Trophoblast cell (in vitro differentiated cells and primary cell): ENCODE results near the gene SCAMP2.

Source experiments
- DNase-seq, 2 donors: peaks; one replicate each; pipeline ENCODE4 v3.0.0-alpha.2; 2016
- H2AFZ ChIP-seq: 2 replicates; pipeline ENCODE4 v1.6.1; 2013; ENCODE audit warnings: low read length, moderate library complexity, mild to moderate bottlenecking; ENCODE audit not compliant: insufficient read depth, poor library complexity
- H2AK5ac ChIP-seq: 2 replicates; pipeline ENCODE4 v1.6.1; 2013; ENCODE audit warnings: mild to moderate bottlenecking, low read length
- H2BK120ac ChIP-seq: 2 replicates; pipeline ENCODE4 v1.6.1; 2013; ENCODE audit warnings: low read length, mild to moderate bottlenecking, moderate library complexity; ENCODE audit not compliant: insufficient read depth, poor library complexity
- H2BK12ac ChIP-seq: 2 replicates; pipeline ENCODE4 v1.6.1; 2013; ENCODE audit warnings: mild to moderate bottlenecking, low read length, moderate library complexity
- H2BK5ac ChIP-seq: 2 replicates; pipeline ENCODE4 v1.6.1; 2013; ENCODE audit warnings: low read length, low read depth, moderate library complexity, mild to moderate bottlenecking; ENCODE audit not compliant: poor library complexity
- H3K14ac ChIP-seq: 2 replicates; pipeline ENCODE4 v1.6.1; 2013; ENCODE audit warnings: mild to moderate bottlenecking, low read length
- H3K18ac ChIP-seq: 2 replicates; pipeline ENCODE4 v1.6.1; 2013; ENCODE audit warnings: mild to moderate bottlenecking, low read length
- H3K23ac ChIP-seq: 2 replicates; pipeline ENCODE4 v1.6.1; 2013; ENCODE audit warnings: low read length
- H3K27ac ChIP-seq: 2 replicates; pipeline ENCODE4 v1.5.1; 2013; ENCODE audit warnings: low read depth, mild to moderate bottlenecking, inconsistent platforms, low read length, moderate library complexity
- H3K27me3 ChIP-seq: 2 replicates; pipeline ENCODE4 v1.6.1; 2013; ENCODE audit warnings: inconsistent platforms, mild to moderate bottlenecking, low read length, moderate library complexity; ENCODE audit not compliant: insufficient read depth
- H3K36me3 ChIP-seq, 2 experiments: 1 replicate in 1 of 2; 2 replicates in 1 of 2; pipeline ENCODE4 v1.6.1; 2013; ENCODE audit warnings: low read length in 2 of 2, mild to moderate bottlenecking in 2 of 2, moderate library complexity in 1 of 2; ENCODE audit not compliant: insufficient read depth in 2 of 2, control insufficient read depth in 1 of 2
- H3K4ac ChIP-seq: 2 replicates; pipeline ENCODE4 v1.6.1; 2013; ENCODE audit warnings: low read depth, mild to moderate bottlenecking, low read length, moderate library complexity
- H3K4me1 ChIP-seq, 2 experiments: 1 replicate in 1 of 2; 2 replicates in 1 of 2; pipeline ENCODE4 v1.6.1; 2013; ENCODE audit warnings: low read length in 2 of 2, mild to moderate bottlenecking in 2 of 2, moderate library complexity in 1 of 2; ENCODE audit not compliant: insufficient read depth in 2 of 2, control insufficient read depth in 1 of 2
- H3K4me2 ChIP-seq: 2 replicates; pipeline ENCODE4 v1.6.1; 2013; ENCODE audit warnings: inconsistent platforms, mild to moderate bottlenecking, low read length, moderate library complexity
- H3K4me3 ChIP-seq: 2 replicates; pipeline ENCODE4 v1.5.1; 2013; ENCODE audit warnings: mild to moderate bottlenecking, low read depth, low read length, inconsistent platforms
- H3K79me1 ChIP-seq: one replicate; pipeline ENCODE4 v1.6.1; 2013; ENCODE audit warnings: low read length
- H3K79me2 ChIP-seq: 2 replicates; pipeline ENCODE4 v1.6.1; 2013; ENCODE audit warnings: low read length, mild to moderate bottlenecking; ENCODE audit not compliant: control insufficient read depth, insufficient read depth, poor library complexity
- H3K9ac ChIP-seq: 2 replicates; pipeline ENCODE4 v1.6.1; 2013; ENCODE audit warnings: mild to moderate bottlenecking, low read length
- H3K9me3 ChIP-seq: 2 replicates; pipeline ENCODE4 v1.6.1; 2013; ENCODE audit warnings: low read depth, mild to moderate bottlenecking, control low read depth, inconsistent platforms, low read length; ENCODE audit not compliant: insufficient read depth
- H4K12ac ChIP-seq: 2 replicates; pipeline ENCODE4 v1.6.1; 2013; ENCODE audit warnings: low read depth, mild to moderate bottlenecking, low read length, moderate library complexity
- H4K8ac ChIP-seq: 2 replicates; pipeline ENCODE4 v1.6.1; 2013; ENCODE audit warnings: low read depth, mild to moderate bottlenecking, low read length, moderate library complexity
- H4K91ac ChIP-seq: one replicate; pipeline ENCODE4 v1.6.1; 2013; ENCODE audit warnings: low read depth, mild to moderate bottlenecking, low read length, moderate library complexity
- WGBS: extraction: QIAGEN DNeasy Blood & Tissue Kit; methylation state at CpG from one replicate; pipeline ENCODE4 v1.1.7; 2013; ENCODE audit warnings: missing lambda C conversion rate; ENCODE audit not compliant: insufficient read length, insufficient coverage; ENCODE audit errors: extremely low coverage; 5-methylcytosine and 5-hydroxymethylcytosine counted together

Gene SCAMP2

GRCh38 chr15:74802862-74803447 lies 70.2 kb downstream of the SCAMP2 start:
- no peak overlapping the region for H4K91ac ChIP-seq
- no peaks in the 10 kb centered on the region for H3K4me1 ChIP-seq
- peaks cover 51 to 60% of the 10 kb centered on the region in 2 experiments for H3K36me3 ChIP-seq
- H2BK120ac ChIP-seq: no peak overlapping the region
- H3K4me3 ChIP-seq: no peak overlapping the region
- no peak overlapping the region for H3K14ac ChIP-seq
- no peak overlapping the region for H2BK12ac ChIP-seq
- H4K12ac ChIP-seq: no peak overlapping the region
- DNase-seq: no peak
- H3K79me1 ChIP-seq: no peaks in the 10 kb centered on the region
- H3K23ac ChIP-seq: no peak overlapping the region
- no peak overlapping the region for H3K4me2 ChIP-seq
- H3K27me3 ChIP-seq: no peaks in the 10 kb centered on the region
- H2BK5ac ChIP-seq: no peak overlapping the region
- H3K4ac ChIP-seq: no peak overlapping the region
- no peak overlapping the region for H3K27ac ChIP-seq
- H3K9ac ChIP-seq: no peak overlapping the region
- H2AFZ ChIP-seq: no peak overlapping the region
- H3K18ac ChIP-seq: no peak overlapping the region
- no peaks in the 10 kb centered on the region for H3K79me2 ChIP-seq
- H2AK5ac ChIP-seq: no peak overlapping the region
- no peak overlapping the region for H4K8ac ChIP-seq
- no CpG with 5 or more reads among the region's 31 CpGs for WGBS
- no peaks in the 10 kb centered on the region for H3K9me3 ChIP-seq

- Histone ChIP-seq H3K4ac (no peak overlapping the region), H3K79me2 (no peaks in the 10 kb centered on the region), H3K18ac (no peak overlapping the region), H3K4me2 (no peak overlapping the region), H3K36me3 (peaks cover 51 to 60% of the 10 kb centered on the region in 2 experiments), H3K27ac (no peak overlapping the region), H2BK120ac (no peak overlapping the region), H4K12ac (no peak overlapping the region), H2AFZ (no peak overlapping the region), H3K4me1 (no peaks in the 10 kb centered on the region), H3K79me1 (no peaks in the 10 kb centered on the region), H3K9me3 (no peaks in the 10 kb centered on the region), H4K8ac (no peak overlapping the region), H3K14ac (no peak overlapping the region), H3K23ac (no peak overlapping the region), H3K27me3 (no peaks in the 10 kb centered on the region), H3K9ac (no peak overlapping the region), H2AK5ac (no peak overlapping the region), H2BK5ac (no peak overlapping the region), H3K4me3 (no peak overlapping the region), H2BK12ac (no peak overlapping the region), H4K91ac (no peak overlapping the region)
- no CpG with 5 or more reads among the region's 20 CpGs for WGBS
- no peak for DNase-seq
Observed at GRCh38 chr15:74802290-74802689, 70.9 kb downstream of the SCAMP2 start.

GRCh38 chr15:74801311-74801997 lies 71.7 kb downstream of the SCAMP2 start:
- no peak overlapping the region for H4K12ac ChIP-seq
- H3K4ac ChIP-seq: no peak overlapping the region
- no peak overlapping the region for H2BK120ac ChIP-seq
- no peaks in the 10 kb centered on the region for H3K9me3 ChIP-seq
- H3K79me2 ChIP-seq: no peaks in the 10 kb centered on the region
- no peak overlapping the region for H3K23ac ChIP-seq
- no peak overlapping the region for H3K9ac ChIP-seq
- no peaks in the 10 kb centered on the region for H3K4me1 ChIP-seq
- H3K79me1 ChIP-seq: no peaks in the 10 kb centered on the region
- no peak overlapping the region for H3K18ac ChIP-seq
- DNase-seq: no peak
- H4K91ac ChIP-seq: no peak overlapping the region
- no CpG with 5 or more reads among the region's 18 CpGs for WGBS
- H3K4me2 ChIP-seq: no peak overlapping the region
- no peak overlapping the region for H3K14ac ChIP-seq
- no peak overlapping the region for H4K8ac ChIP-seq
- H2AK5ac ChIP-seq: no peak overlapping the region
- no peak overlapping the region for H3K27ac ChIP-seq
- H3K36me3 ChIP-seq: peaks cover 51 to 60% of the 10 kb centered on the region in 2 experiments
- H2AFZ ChIP-seq: no peak overlapping the region
- no peaks in the 10 kb centered on the region for H3K27me3 ChIP-seq
- H2BK12ac ChIP-seq: no peak overlapping the region
- H3K4me3 ChIP-seq: no peak overlapping the region
- H2BK5ac ChIP-seq: no peak overlapping the region

- Histone ChIP-seq H3K79me1 (no peaks in the 10 kb centered on the region), H3K18ac (no peak overlapping the region), H3K27ac (no peak overlapping the region), H2BK12ac (no peak overlapping the region), H3K4me1 (no peaks in the 10 kb centered on the region), H3K23ac (no peak overlapping the region), H2BK120ac (no peak overlapping the region), H3K9ac (no peak overlapping the region), H4K91ac (no peak overlapping the region), H3K4me2 (no peak overlapping the region), H3K36me3 (peaks cover 51 to 60% of the 10 kb centered on the region in 2 experiments), H3K4ac (no peak overlapping the region), H4K8ac (no peak overlapping the region), H3K4me3 (no peak overlapping the region), H2AK5ac (no peak overlapping the region), H2AFZ (no peak overlapping the region), H2BK5ac (no peak overlapping the region), H3K79me2 (no peaks in the 10 kb centered on the region), H3K27me3 (no peaks in the 10 kb centered on the region), H3K9me3 (no peaks in the 10 kb centered on the region), H4K12ac (no peak overlapping the region), H3K14ac (no peak overlapping the region)
- no CpG with 5 or more reads among the region's 20 CpGs for WGBS
- no peak for DNase-seq
Observed at GRCh38 chr15:74800559-74801094, 72.5 kb downstream of the SCAMP2 start.
